ENCODE results near the gene NPIPA5.
"Not testable (repeated sequence)": the region's sequence is repeated elsewhere in the genome, so short reads cannot be mapped to it uniquely, and the experiment has no call there.

Gene NPIPA5

GRCh38 chr16:15415511-15415985, 37.5 kb upstream of the NPIPA5 start:
- in situ Hi-C loops (cut with HindIII; ENCODE audit: low sequenced_read_pairs) = no loop called here
- TF ChIP-seq CTCF (IDR thresholded peaks at IDR 0.05; ENCODE audit: low read depth, low read length, missing control alignments) = no peak
- no peak for DNase-seq (ENCODE audit: low read depth)
- H3K4me3 ChIP-seq (ENCODE audit: low read depth, low read length) = no peak overlapping the region

DNA sequence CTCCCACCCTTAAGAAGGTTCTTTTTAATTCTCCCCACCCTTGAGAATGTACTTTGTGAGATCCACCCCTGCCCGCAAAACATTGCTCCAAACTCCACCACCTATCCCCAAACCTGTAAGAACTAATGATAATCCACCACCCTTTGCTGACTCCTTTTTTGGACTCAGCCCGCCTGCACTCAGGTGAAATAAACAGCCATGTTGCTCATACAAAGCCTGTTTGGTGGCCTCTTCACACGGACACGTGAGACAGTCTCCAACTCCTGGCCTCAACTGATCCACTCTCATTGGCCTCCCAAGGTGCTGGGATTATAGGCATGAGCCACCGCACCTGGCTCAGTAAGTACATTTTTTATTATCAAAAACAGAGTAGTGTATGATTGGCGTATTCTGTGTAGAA, 31.4 kb upstream of the NPIPA5 start:
- DNase-seq (ENCODE audit: low read depth); H3K4me3 ChIP-seq (ENCODE audit: low read depth, low read length); in situ Hi-C loops (cut with HindIII; ENCODE audit: low sequenced_read_pairs): not testable (repeated sequence)

GRCh38 chr16:15407756-15408155, 29.7 kb upstream of the NPIPA5 start:
- in situ Hi-C loops (cut with HindIII; ENCODE audit: low sequenced_read_pairs); DNase-seq (ENCODE audit: low read depth); H3K4me3 ChIP-seq (ENCODE audit: low read depth, low read length): not testable (repeated sequence)

DNA sequence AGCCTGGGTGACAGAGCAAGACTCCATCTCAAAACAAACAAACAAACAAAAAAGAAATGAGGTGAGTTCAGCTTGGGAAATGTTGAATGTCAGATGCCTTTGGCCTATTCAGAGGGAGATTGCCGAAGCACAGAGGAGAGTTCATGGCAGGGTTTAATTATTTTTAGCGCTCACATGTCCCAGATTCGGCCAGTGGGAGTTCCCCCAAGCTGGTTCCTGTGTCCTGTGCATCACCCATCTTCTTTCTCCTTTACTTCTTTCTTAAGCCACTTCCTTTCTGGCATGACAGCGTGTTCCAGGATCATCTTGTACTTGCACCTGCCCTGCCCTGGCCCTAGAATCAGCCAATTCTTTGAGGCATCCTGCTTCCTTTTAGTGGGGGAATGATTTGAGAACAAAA, 26.7 kb upstream of the NPIPA5 start:
- DNase-seq (ENCODE audit: low read depth) = no peak
- H3K4me3 ChIP-seq (ENCODE audit: low read depth, low read length) = no peak overlapping the region
- in situ Hi-C loops (cut with HindIII; ENCODE audit: low sequenced_read_pairs) = no loop called here
- TF ChIP-seq CTCF (IDR thresholded peaks at IDR 0.05; ENCODE audit: low read depth, low read length, missing control alignments) = no peak

- in situ Hi-C loops (cut with HindIII; ENCODE audit: low sequenced_read_pairs); H3K4me3 ChIP-seq (ENCODE audit: low read depth, low read length); DNase-seq (ENCODE audit: low read depth): not testable (repeated sequence)
Observed at GRCh38 chr16:15404091-15404490, 26.0 kb upstream of the NPIPA5 start.

DNA sequence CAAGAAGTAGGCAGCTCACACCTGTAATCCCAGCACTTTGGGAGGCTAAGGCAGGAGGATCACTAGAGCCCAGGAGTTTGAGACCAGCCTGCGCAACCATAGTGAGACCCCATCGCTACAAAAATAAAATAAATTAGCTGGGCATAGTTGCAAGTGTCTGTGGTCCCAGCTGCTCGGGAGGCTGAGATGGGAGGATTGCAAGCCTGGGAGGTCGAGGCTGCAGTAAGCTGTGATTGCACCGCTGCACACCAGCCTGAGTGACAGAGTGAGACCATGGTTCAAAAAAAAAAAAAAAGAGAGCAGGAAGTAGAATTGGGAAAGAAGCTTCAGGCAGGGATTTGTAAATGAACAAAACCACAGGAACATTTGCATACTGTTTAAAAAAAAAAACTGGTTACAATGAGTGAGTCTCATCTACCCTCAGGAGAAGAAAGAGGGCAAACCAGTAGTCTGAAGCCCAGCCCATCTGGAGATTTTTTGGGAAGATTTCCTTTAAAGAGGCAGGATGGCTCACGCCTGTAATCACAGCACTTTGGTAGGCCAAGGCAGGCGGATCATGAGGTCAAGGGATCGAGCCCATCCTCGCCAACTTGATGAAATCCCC, 25.4 kb upstream of the NPIPA5 start:
- TF ChIP-seq CTCF (IDR thresholded peaks at IDR 0.05; ENCODE audit: low read depth, low read length, missing control alignments) = no peak
- H3K4me3 ChIP-seq (ENCODE audit: low read depth, low read length) = no peak overlapping the region
- no peak for DNase-seq (ENCODE audit: low read depth)
- in situ Hi-C loops (cut with HindIII; ENCODE audit: low sequenced_read_pairs) = no loop called here

DNA sequence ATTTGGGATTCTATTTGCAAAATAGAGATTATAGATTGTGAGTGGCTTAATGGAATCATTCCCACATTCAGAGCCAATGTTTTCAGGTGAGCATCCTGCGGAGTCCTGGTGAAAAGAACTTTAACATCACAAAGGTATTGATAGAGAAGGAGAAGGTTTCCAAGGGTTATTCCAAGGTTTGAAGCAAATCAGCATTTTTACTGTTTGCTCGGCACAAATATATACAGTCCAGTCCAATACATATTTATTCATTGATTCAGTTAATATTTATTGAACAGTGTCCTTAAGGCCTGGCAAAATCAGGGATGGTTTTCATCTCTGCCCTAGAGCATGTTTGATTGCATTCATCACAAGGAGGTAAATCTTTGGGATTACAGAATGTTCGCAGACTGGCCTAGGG, 23.9 kb upstream of the NPIPA5 start:
- no peak for DNase-seq (ENCODE audit: low read depth)
- no peak for TF ChIP-seq CTCF (IDR thresholded peaks at IDR 0.05; ENCODE audit: low read depth, low read length, missing control alignments)
- no peak overlapping the region for H3K4me3 ChIP-seq (ENCODE audit: low read depth, low read length)
- in situ Hi-C loops (cut with HindIII; ENCODE audit: low sequenced_read_pairs) = no loop called here

DNA sequence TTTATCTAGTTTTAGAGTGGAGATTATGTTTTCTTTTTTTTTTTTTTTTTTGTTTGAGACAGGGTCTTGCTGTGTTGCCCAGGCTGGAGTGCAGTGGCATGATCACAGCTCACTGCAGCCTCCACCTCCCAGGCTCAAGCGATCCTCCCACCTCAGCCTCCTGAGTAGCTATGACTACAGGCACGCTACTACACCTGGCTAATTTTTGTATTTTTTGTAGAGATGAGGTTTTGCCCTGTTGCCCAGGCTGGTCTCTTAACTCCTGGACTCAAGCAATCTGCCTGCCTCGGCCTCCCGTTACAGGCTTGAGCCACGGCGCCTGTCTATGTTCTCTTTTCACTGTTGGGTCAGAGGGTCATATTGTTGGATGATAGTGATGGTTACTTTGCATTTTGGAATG, 22.2 kb upstream of the NPIPA5 start:
- DNase-seq (ENCODE audit: low read depth); H3K4me3 ChIP-seq (ENCODE audit: low read depth, low read length); in situ Hi-C loops (cut with HindIII; ENCODE audit: low sequenced_read_pairs): not testable (repeated sequence)

DNA sequence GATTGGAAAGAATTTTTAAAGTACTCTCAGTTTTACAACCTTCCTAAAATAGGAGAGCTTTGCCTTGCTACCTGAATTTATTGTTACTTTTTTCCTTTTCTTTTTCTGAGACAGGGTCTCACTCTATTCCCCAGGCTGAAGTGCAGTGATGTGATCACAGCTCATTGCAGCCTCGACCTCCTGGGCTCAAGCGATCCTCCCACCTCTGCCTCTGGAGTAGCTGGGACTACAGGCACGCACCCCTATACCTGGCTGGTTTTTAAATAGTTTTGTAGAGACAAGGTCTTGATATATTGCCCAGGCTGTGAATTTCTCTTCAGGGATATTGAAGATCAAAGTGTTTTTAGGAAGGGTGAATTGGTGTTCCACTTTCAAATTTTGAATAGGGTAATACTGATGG, 21.2 kb upstream of the NPIPA5 start:
- no peak for TF ChIP-seq CTCF (IDR thresholded peaks at IDR 0.05; ENCODE audit: low read depth, low read length, missing control alignments)
- in situ Hi-C loops (cut with HindIII; ENCODE audit: low sequenced_read_pairs) = no loop called here

More for the DNA sequence above, 21.2 kb upstream of the NPIPA5 start:
- DNase-seq (ENCODE audit: low read depth) = no peak
- H3K4me3 ChIP-seq (ENCODE audit: low read depth, low read length) = no peak overlapping the region
